IMR-90 (cell line): ENCODE results near the gene CRIP1. TPM values are rescaled to one million over a fixed set of nuclear protein-coding genes. Genes with fewer than 3 reads are reported as not detected.

Source experiments
- ATAC-seq: fragments of 200-7000 bp; cut with Tn5 transposase; 2 replicates; pipeline ENCODE4 v1.9.1; 2020; ENCODE audit warnings: low read depth, mild to moderate bottlenecking, moderate library complexity
- BruUV-seq: library from RNA; stranded (reverse); fragments of 400-500 nt; replicated peaks from 2 replicates; lab custom pipeline; 2021; lab: Mats Ljungman, UMichigan
- CTCF ChIA-PET: fragments of 300-600 bp; formaldehyde crosslinking; extraction: SDS; loops from one replicate; lab custom pipeline; 2021; ENCODE audit warnings: antibody characterized with exemption; lab: Yijun Ruan, JAX
- POLR2A ChIA-PET: fragments of 300-600 bp; sonication (Branson Sonifier 250); formaldehyde crosslinking; loops from one replicate; lab custom pipeline; 2022; ENCODE audit warnings: antibody characterized with exemption; ENCODE audit not compliant: unreplicated experiment; lab: Charles Lee
- DNase-seq: peaks from one replicate; pipeline ENCODE4 v3.0.0; 2013
- H2AFZ ChIP-seq: replicated peaks from 2 replicates; pipeline ENCODE3; 2013; ENCODE audit warnings: low read length, mild to moderate bottlenecking; ENCODE audit not compliant: poor library complexity
- H2AK5ac ChIP-seq: 2 replicates; pipeline ENCODE4 v1.6.1; 2013; ENCODE audit warnings: low read depth, low read length, inconsistent platforms
- H2AK9ac ChIP-seq: replicated peaks from 2 replicates; pipeline ENCODE3; 2013; ENCODE audit warnings: mild to moderate bottlenecking, low read depth, low read length, moderate library complexity; ENCODE audit not compliant: poor library complexity
- H2BK120ac ChIP-seq: 2 replicates; pipeline ENCODE4 v1.6.1; 2013; ENCODE audit warnings: low read depth, low read length, inconsistent platforms
- H2BK15ac ChIP-seq: 3 replicates; pipeline ENCODE4 v1.6.1; 2013; ENCODE audit warnings: low read depth, low read length, inconsistent platforms
- H2BK20ac ChIP-seq: 2 replicates; pipeline ENCODE4 v1.6.1; 2013; ENCODE audit warnings: low read depth, mild to moderate bottlenecking, inconsistent platforms, low read length, moderate library complexity
- H2BK5ac ChIP-seq: 2 replicates; pipeline ENCODE4 v1.6.1; 2013; ENCODE audit warnings: mild to moderate bottlenecking, low read depth, low read length, inconsistent platforms; ENCODE audit not compliant: poor library complexity, severe bottlenecking
- H3K14ac ChIP-seq: replicated peaks from 2 replicates; pipeline ENCODE4 v1.6.1; 2013; ENCODE audit warnings: low read depth, low read length, inconsistent platforms
- H3K18ac ChIP-seq: 2 replicates; pipeline ENCODE4 v1.6.1; 2013; ENCODE audit warnings: low read depth, low read length, control low read depth
- H3K23ac ChIP-seq: 2 replicates; pipeline ENCODE4 v1.6.1; 2013; ENCODE audit warnings: low read depth, low read length, inconsistent platforms
- H3K27ac ChIP-seq: 2 replicates; pipeline ENCODE4 v1.5.1; 2013; ENCODE audit warnings: mild to moderate bottlenecking, control low read depth, low read length; ENCODE audit not compliant: insufficient read depth
- H3K27me3 ChIP-seq: 2 replicates; pipeline ENCODE4 v1.6.1; 2013; ENCODE audit warnings: low read length; ENCODE audit not compliant: control insufficient read depth, insufficient read depth
- H3K36me3 ChIP-seq: 2 replicates; pipeline ENCODE4 v1.6.1; 2013; ENCODE audit warnings: low read length, mixed read lengths; ENCODE audit not compliant: control insufficient read depth, insufficient read depth
- H3K4ac ChIP-seq: 2 replicates; pipeline ENCODE4 v1.6.1; 2013; ENCODE audit warnings: low read depth, low read length, inconsistent platforms
- H3K4me1 ChIP-seq: 2 replicates; pipeline ENCODE4 v1.6.1; 2013; ENCODE audit warnings: low read length, mixed read lengths; ENCODE audit not compliant: control insufficient read depth, insufficient read depth
- H3K4me2 ChIP-seq: 2 replicates; pipeline ENCODE4 v1.6.1; 2013; ENCODE audit warnings: low read depth, mild to moderate bottlenecking, control low read depth, low read length, moderate library complexity
- H3K4me3 ChIP-seq: 2 replicates; pipeline ENCODE4 v1.5.1; 2013; ENCODE audit warnings: low read depth, mild to moderate bottlenecking, control low read depth, low read length, moderate library complexity; ENCODE audit not compliant: insufficient read depth
- H3K56ac ChIP-seq: 2 replicates; pipeline ENCODE4 v1.6.1; 2013; ENCODE audit warnings: low read length, inconsistent platforms; ENCODE audit not compliant: insufficient read depth; ENCODE audit errors: extremely low read depth
- H3K79me1 ChIP-seq, 2 experiments: 2 replicates each; pipeline ENCODE4 v1.6.1; 2013; ENCODE audit warnings: low read length in 2 of 2, inconsistent platforms in 1 of 2, low read depth in 1 of 2
- H3K9ac ChIP-seq: 2 replicates; pipeline ENCODE4 v1.6.1; 2013; ENCODE audit warnings: low read depth, low read length, control low read depth
- H3K9me1 ChIP-seq: 2 replicates; pipeline ENCODE4 v1.6.1; 2013; ENCODE audit warnings: low read length, inconsistent platforms; ENCODE audit not compliant: insufficient read depth
- H3K9me3 ChIP-seq: 2 replicates; pipeline ENCODE4 v1.6.1; 2013; ENCODE audit warnings: low read length; ENCODE audit not compliant: control insufficient read depth, insufficient read depth
- H4K20me1 ChIP-seq: 2 replicates; pipeline ENCODE4 v1.6.1; 2013; ENCODE audit warnings: low read length, inconsistent platforms; ENCODE audit not compliant: insufficient read depth
- H4K5ac ChIP-seq: 2 replicates; pipeline ENCODE4 v1.6.1; 2013; ENCODE audit warnings: mild to moderate bottlenecking, low read depth, low read length, control low read depth
- H4K8ac ChIP-seq, 2 experiments: 2 replicates each; pipeline ENCODE4 v1.6.1; 2013; ENCODE audit warnings: low read depth in 2 of 2, low read length in 2 of 2, control low read depth in 1 of 2, inconsistent platforms in 1 of 2
- H4K91ac ChIP-seq: 2 replicates; pipeline ENCODE4 v1.6.1; 2013; ENCODE audit warnings: low read depth, low read length, inconsistent platforms; ENCODE audit not compliant: insufficient read depth
- BHLHE40 ChIP-seq: fragments of 150-350 bp; IDR thresholded peaks from 2 replicates; pipeline ENCODE4 v1.6.1; 2016; ENCODE audit warnings: mild to moderate bottlenecking, low read depth, low read length
- CEBPB ChIP-seq: IDR thresholded peaks from 2 replicates; pipeline ENCODE4 v1.6.1; 2012; ENCODE audit warnings: low read depth, low read length, improper control_type of control experiment
- CHD1 ChIP-seq: IDR thresholded peaks from 2 replicates; pipeline ENCODE4 v1.6.1; 2012; ENCODE audit warnings: low read depth, low read length, improper control_type of control experiment
- CTCF ChIP-seq: conservative IDR thresholded peaks from 2 replicates; pipeline ENCODE4 v1.5.1; 2012; ENCODE audit warnings: mild to moderate bottlenecking, low read depth, low read length, improper control_type of control experiment
- FOS ChIP-seq: fragments of 150-350 bp; IDR thresholded peaks from 2 replicates; pipeline ENCODE4 v1.6.1; 2016; ENCODE audit warnings: low read depth, low read length
- MAFK ChIP-seq: IDR thresholded peaks from 2 replicates; pipeline ENCODE4 v1.6.1; 2012; ENCODE audit warnings: low read depth, low read length, improper control_type of control experiment
- MAZ ChIP-seq: IDR thresholded peaks from 2 replicates; pipeline ENCODE4 v1.6.1; 2012; ENCODE audit warnings: low read depth, mild to moderate bottlenecking, low read length, improper control_type of control experiment, moderate library complexity, borderline replicate concordance
- MXI1 ChIP-seq: IDR thresholded peaks from 2 replicates; pipeline ENCODE4 v1.6.1; 2012; ENCODE audit warnings: low read depth, mild to moderate bottlenecking, low read length, moderate library complexity, borderline replicate concordance
- RFX5 ChIP-seq: IDR thresholded peaks from 2 replicates; pipeline ENCODE4 v1.8.0; 2012; ENCODE audit warnings: low read depth, mild to moderate bottlenecking, low read length, moderate library complexity
- WGBS, 2 experiments: methylation state at CpG; one replicate each; pipeline versions ENCODE4 v1.1.5 to v1.1.7; 2013; ENCODE audit warnings: missing lambda C conversion rate in 2 of 2; ENCODE audit not compliant: insufficient read length in 1 of 2; ENCODE audit errors: extremely low coverage in 2 of 2; 5-methylcytosine and 5-hydroxymethylcytosine counted together
- dilution Hi-C: fragments of 300-500 bp; cut with HindIII; formaldehyde crosslinking; loops from one replicate; pipeline ENCODE4 v1.14.3; 2018; ENCODE audit warnings: low sequenced_read_pairs; ENCODE audit not compliant: unreplicated experiment
- in situ Hi-C: fragments of 300-500 bp; cut with MboI; formaldehyde crosslinking; loops from 3 replicates; pipeline ENCODE4 v1.14.3; 2019; ENCODE audit warnings: low sequenced_read_pairs, inconsistent platforms, mixed read lengths
- intact Hi-C: fragments of 100-400 bp; cut with micrococcal nuclease; formaldehyde crosslinking; loops from 2 replicates; pipeline ENCODE4 v1.10.0; 2022
- polyA plus RNA-seq, 3 experiments: library from polyadenylated mRNA; depleted of rRNA; stranded (reverse); fragments of >200 nt; gene quantifications; 2 replicates each; pipeline ENCODE4 v1.2.3, GENCODE V29; 2012; ENCODE audit warnings: low replicate concordance in 1 of 3
- total RNA-seq: library from RNA; depleted of rRNA; stranded (reverse); fragments of >200 nt; gene quantifications from 2 replicates; pipeline ENCODE4 v1.2.3, GENCODE V29; 2012
- TF ChIP-seq, protein P1 (sequence below): fragments of 150-350 bp; IDR thresholded peaks from 2 replicates; pipeline ENCODE4 v1.6.1; 2016; ENCODE audit warnings: low read depth, mild to moderate bottlenecking, low read length, moderate library complexity, borderline replicate concordance

Gene CRIP1
- total and polyA plus RNA-seq, 2 of the 4 experiments (the other 2 are of a cell fraction), result 0.21 TPM; not detected in 1

- CTCF ChIA-PET, result interaction anchor here (0.9 to 2.2 kb wide), 3 partner anchors 8 to 103 kb away, joined by 3 to 32 read pairs (median 7); no protein-coding TSS in a partner anchor
- no peak overlapping the region for H3K18ac ChIP-seq
- peaks cover 15% of the 10 kb centered on the region for H3K4me1 ChIP-seq
- no peak overlapping the region for H3K56ac ChIP-seq
- no peaks in the 10 kb centered on the region; the same call in 1 of the 2 replicates for H4K20me1 ChIP-seq
- WGBS, 2 experiments, result 4% methylated on average over 8 of the region's 18 CpGs; no CpG with 5 or more reads in 1 of the 2 experiments
- H4K91ac ChIP-seq, result 0 out of 2 replicates have a peak overlapping the region, but pooled peaks have one; percentile 46
- dilution Hi-C loops, result no loop called here
- peak overlapping the region; percentile 89 for H2AK9ac ChIP-seq
- 0 out of 2 replicates have a peak, but pooled peaks have one; percentile 37 for TF ChIP-seq MAZ
- no peak for TF ChIP-seq RFX5
- no peak for TF ChIP-seq CHD1
- TF ChIP-seq MAFK, result no peak
- 0 out of 2 replicates have a peak, but pooled peaks have one; percentile 33 for TF ChIP-seq MXI1
- TF ChIP-seq, protein P1, sequence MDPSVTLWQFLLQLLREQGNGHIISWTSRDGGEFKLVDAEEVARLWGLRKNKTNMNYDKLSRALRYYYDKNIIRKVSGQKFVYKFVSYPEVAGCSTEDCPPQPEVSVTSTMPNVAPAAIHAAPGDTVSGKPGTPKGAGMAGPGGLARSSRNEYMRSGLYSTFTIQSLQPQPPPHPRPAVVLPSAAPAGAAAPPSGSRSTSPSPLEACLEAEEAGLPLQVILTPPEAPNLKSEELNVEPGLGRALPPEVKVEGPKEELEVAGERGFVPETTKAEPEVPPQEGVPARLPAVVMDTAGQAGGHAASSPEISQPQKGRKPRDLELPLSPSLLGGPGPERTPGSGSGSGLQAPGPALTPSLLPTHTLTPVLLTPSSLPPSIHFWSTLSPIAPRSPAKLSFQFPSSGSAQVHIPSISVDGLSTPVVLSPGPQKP, result no peak
- peak; percentile 6; the same call in 1 of the 2 replicates for TF ChIP-seq BHLHE40
- TF ChIP-seq CEBPB, result no peak
- TF ChIP-seq CTCF, result 0 out of 2 replicates have a peak, but pooled peaks have one; percentile 17
- 0 out of 2 replicates have a peak, but pooled peaks have one; percentile 18 for TF ChIP-seq FOS
- peaks cover 6% of the 10 kb centered on the region for H3K9me1 ChIP-seq
- no peak overlapping the region for H4K5ac ChIP-seq
- peak overlapping the region; percentile 34; the same call in 1 of the 2 replicates for H3K4ac ChIP-seq
- no peak overlapping the region; the same call in 2 of the 3 replicates for H2BK15ac ChIP-seq
- POLR2A ChIA-PET, result interaction anchor here (0.7 kb wide), 1 partner anchor 70 kb away, joined by 4 read pairs; no protein-coding TSS in a partner anchor
- H3K9ac ChIP-seq, result no peak overlapping the region
- H3K36me3 ChIP-seq, result no peaks in the 10 kb centered on the region
- H3K14ac ChIP-seq, result no peak overlapping the region
- ATAC-seq, result peak; percentile 67
- no TSS peak for BruUV-seq
- DNase-seq, result peak; percentile 95
- H3K23ac ChIP-seq, result no peak overlapping the region
- H2AFZ ChIP-seq, result peak overlapping the region; percentile 96
- H3K27me3 ChIP-seq, result peaks cover 17% of the 10 kb centered on the region; the same call in 1 of the 2 replicates
- in situ Hi-C loops, result no loop called here
- 0 out of 2 replicates have a peak overlapping the region, but pooled peaks have one; percentile 13 for H3K27ac ChIP-seq
- H2AK5ac ChIP-seq, result peak overlapping the region; percentile 69; the same call in 1 of the 2 replicates
- H2BK20ac ChIP-seq, result no peak overlapping the region
- intact Hi-C loops, result loop anchor here (1.0 to 2.0 kb wide), 2 partner anchors 8 to 47 kb away; no protein-coding TSS in a partner anchor
- H3K79me1 ChIP-seq, result peaks cover 0 to 6% of the 10 kb centered on the region in 2 experiments; a peak in 1 of 4 replicates
- H2BK5ac ChIP-seq, result no peak overlapping the region
- H2BK120ac ChIP-seq, result no peak overlapping the region
- H4K8ac ChIP-seq, result peak overlapping the region; percentile 53 to 80; a peak in 2 of 4 replicates
- peak overlapping the region; percentile 68 for H3K4me2 ChIP-seq
- no peak overlapping the region for H3K4me3 ChIP-seq
- no peaks in the 10 kb centered on the region for H3K9me3 ChIP-seq
Observed at GRCh38 chr14:105481886-105482457, 4.7 kb upstream of the CRIP1 start.
